CD4-positive, alpha-beta memory T cell (primary cell): ENCODE data around the gene CCDC192. TPM values are rescaled to one million over a fixed set of nuclear protein-coding genes. Genes with fewer than 3 reads are reported as not detected.

ENCODE experiments used
- CTCF ChIA-PET: fragments of 350-600 bp; sonication (Branson Sonifier 250); formaldehyde crosslinking; loops from one replicate; lab custom pipeline; 2021; ENCODE audit warnings: inconsistent platforms; ENCODE audit not compliant: partially characterized antibody; lab: Charles Lee
- POLR2A ChIA-PET: fragments of 350-600 bp; sonication (Branson Sonifier 250); formaldehyde crosslinking; loops from one replicate; lab custom pipeline; 2021; ENCODE audit not compliant: partially characterized antibody; lab: Charles Lee
- DNase-seq, 5 donors: peaks; one replicate each; pipeline versions ENCODE4 v3.0.0 to v3.0.0-alpha.2; 2020 to 2022; ENCODE audit warnings: mixed read lengths in 1 of 5
- H3K27ac ChIP-seq: one replicate; pipeline ENCODE4 v1.7.0; 2013; ENCODE audit warnings: low read depth, low read length
- H3K27me3 ChIP-seq: 2 replicates; pipeline ENCODE4 v1.7.0; 2013; ENCODE audit warnings: mild to moderate bottlenecking, low read length, moderate library complexity; ENCODE audit not compliant: insufficient read depth
- H3K36me3 ChIP-seq: 2 replicates; pipeline ENCODE4 v1.7.0; 2013; ENCODE audit warnings: mild to moderate bottlenecking, low read length, moderate library complexity; ENCODE audit not compliant: insufficient read depth
- H3K4me1 ChIP-seq: 2 replicates; pipeline ENCODE4 v1.7.0; 2013; ENCODE audit warnings: mild to moderate bottlenecking, low read length, moderate library complexity; ENCODE audit not compliant: insufficient read depth
- H3K4me3 ChIP-seq, 2 donors: one replicate each; pipeline ENCODE4 v1.7.0; 2013; ENCODE audit warnings: low read length in 2 of 2, mild to moderate bottlenecking in 1 of 2
- H3K9me3 ChIP-seq, 2 donors: one replicate each; pipeline ENCODE4 v1.7.0; 2013; ENCODE audit warnings: low read length in 2 of 2, control low read depth in 1 of 2; ENCODE audit not compliant: control insufficient read depth in 1 of 2
- H3K27ac Mint-ChIP-seq, 7 donors: one replicate each; pipeline ENCODE4 v1.8.0; 2020 to 2021; ENCODE audit warnings: mixed read lengths in 7 of 7, mild to moderate bottlenecking in 6 of 7, inconsistent platforms in 3 of 7, moderate library complexity in 3 of 7
- H3K27me3 Mint-ChIP-seq, 2 donors: one replicate each; pipeline ENCODE4 v1.8.0; 2020 to 2021; ENCODE audit warnings: mixed read lengths in 2 of 2
- H3K36me3 Mint-ChIP-seq, 2 donors: one replicate each; pipeline ENCODE4 v1.8.0; 2020 to 2021; ENCODE audit warnings: mixed read lengths in 2 of 2, inconsistent platforms in 1 of 2, mild to moderate bottlenecking in 1 of 2
- H3K4me1 Mint-ChIP-seq, 4 donors: one replicate each; pipeline ENCODE4 v1.8.0; 2020 to 2021; ENCODE audit warnings: mixed read lengths in 4 of 4, mild to moderate bottlenecking in 1 of 4
- H3K4me3 Mint-ChIP-seq, 8 donors: one replicate each; pipeline ENCODE4 v1.8.0; 2020 to 2021; ENCODE audit warnings: mixed read lengths in 8 of 8, mild to moderate bottlenecking in 7 of 8, moderate library complexity in 6 of 8, inconsistent platforms in 3 of 8
- H3K9me3 Mint-ChIP-seq, 8 donors: one replicate each; pipeline ENCODE4 v1.8.0; 2020 to 2021; ENCODE audit warnings: mixed read lengths in 8 of 8, mild to moderate bottlenecking in 5 of 8, inconsistent platforms in 3 of 8, moderate library complexity in 1 of 8
- intact Hi-C: fragments of 100-400 bp; cut with micrococcal nuclease; formaldehyde crosslinking; loops from one replicate; pipeline ENCODE4 v1.15.1; 2023
- polyA plus RNA-seq, 2 donors: library from polyadenylated mRNA; unstranded; fragments of 300-500 nt; fragmentation: Illumina TruSeq; gene quantifications; one replicate each; pipeline ENCODE4 v1.2.3, GENCODE V29; 2021
- total RNA-seq, 2 experiments: library from RNA; stranded (reverse); gene quantifications; one replicate each; pipeline ENCODE4 v1.2.3, GENCODE V29; 2021

Gene CCDC192
- total and polyA plus RNA-seq, 4 experiments from 2014 or later: not detected

- H3K36me3 ChIP-seq: no peaks in the 10 kb centered on the region
- Mint-ChIP-seq H3K27ac (no peak overlapping the region), H3K4me3 (no peak overlapping the region), H3K27me3 (peaks cover 0 to 1% of the 10 kb centered on the region in 2 donors), H3K4me1 (no peaks in the 10 kb centered on the region), H3K9me3 (peaks cover 0 to 13% (median 8%) of the 10 kb centered on the region in 8 donors), H3K36me3 (no peaks in the 10 kb centered on the region)
- no peaks in the 10 kb centered on the region for H3K4me1 ChIP-seq
- H3K4me3 ChIP-seq: no peak overlapping the region
- ChIA-PET CTCF (no interaction called here), POLR2A (no interaction called here)
- H3K27me3 ChIP-seq: no peaks in the 10 kb centered on the region
- H3K27ac ChIP-seq: no peak overlapping the region
- DNase-seq: no peak
- intact Hi-C loops: no loop called here
- peaks cover 0 to 6% of the 10 kb centered on the region in 2 donors for H3K9me3 ChIP-seq
Observed at GRCh38 chr5:127796211-127796610, 93.0 kb downstream of the CCDC192 start.

GRCh38 chr5:127799293-127799905 lies 96.2 kb downstream of the CCDC192 start:
- H3K4me1 Mint-ChIP-seq: no peaks in the 10 kb centered on the region
- DNase-seq: no peak
- no peaks in the 10 kb centered on the region for H3K27me3 Mint-ChIP-seq
- H3K27ac Mint-ChIP-seq: no peak overlapping the region
- ChIA-PET CTCF (no interaction called here), POLR2A (no interaction called here)
- Histone ChIP-seq H3K9me3 (no peaks in the 10 kb centered on the region), H3K4me3 (no peak overlapping the region), H3K4me1 (no peaks in the 10 kb centered on the region), H3K27ac (no peak overlapping the region), H3K36me3 (no peaks in the 10 kb centered on the region), H3K27me3 (no peaks in the 10 kb centered on the region)
- H3K4me3 Mint-ChIP-seq: no peak overlapping the region
- intact Hi-C loops: no loop called here
- no peaks in the 10 kb centered on the region for H3K36me3 Mint-ChIP-seq
- H3K9me3 Mint-ChIP-seq: peaks cover 0 to 2% (median 0%) of the 10 kb centered on the region in 8 donors

DNA sequence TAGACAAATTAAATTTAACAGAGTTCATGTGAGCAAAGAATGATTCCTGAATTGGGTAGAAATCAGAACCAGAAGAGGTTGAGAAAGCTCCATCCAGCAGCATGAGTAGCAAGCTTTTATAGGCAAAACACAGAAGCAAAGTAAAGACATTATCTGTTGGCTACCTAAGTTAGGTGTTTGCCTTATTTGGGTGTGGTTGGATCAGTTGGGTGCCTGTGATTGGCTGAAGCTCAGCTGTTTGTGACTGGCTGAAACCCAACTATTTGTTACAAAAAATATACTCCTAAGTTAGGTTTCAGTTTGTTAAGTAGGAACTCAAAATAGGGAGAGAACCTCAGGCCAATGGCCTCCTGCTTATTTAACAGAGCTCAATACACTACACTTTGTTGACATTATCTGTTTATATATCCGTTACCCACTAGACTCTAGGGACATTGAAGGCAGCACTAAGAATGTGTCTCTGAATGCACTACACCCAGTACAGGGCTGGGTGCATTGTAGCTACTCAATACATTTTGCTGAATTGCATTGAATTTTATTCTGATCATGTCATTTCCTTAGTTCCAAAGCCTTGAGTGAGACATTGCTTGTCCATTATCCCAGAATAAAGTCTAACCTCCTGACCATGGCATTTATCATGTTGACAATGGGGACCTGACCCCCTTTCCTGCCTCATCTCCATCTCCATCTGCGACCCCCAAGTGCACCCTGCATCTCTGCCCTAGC lies 98.7 kb downstream of the CCDC192 start:
- no peaks in the 10 kb centered on the region for H3K36me3 ChIP-seq
- POLR2A ChIA-PET: no interaction called here

GRCh38 chr5:127802477-127802865 lies 99.3 kb downstream of the CCDC192 start:
- H3K27ac Mint-ChIP-seq: no peak overlapping the region
- Histone ChIP-seq H3K4me3 (no peak overlapping the region), H3K9me3 (no peaks in the 10 kb centered on the region), H3K36me3 (no peaks in the 10 kb centered on the region), H3K4me1 (no peaks in the 10 kb centered on the region), H3K27ac (no peak overlapping the region), H3K27me3 (no peaks in the 10 kb centered on the region)
- no peaks in the 10 kb centered on the region for H3K9me3 Mint-ChIP-seq
- no peaks in the 10 kb centered on the region for H3K4me1 Mint-ChIP-seq
- ChIA-PET CTCF (interaction anchor here (0.9 kb wide), 1 partner anchor 13 kb away, joined by 3 read pairs; no protein-coding TSS in a partner anchor), POLR2A (no interaction called here)
- no peak overlapping the region for H3K4me3 Mint-ChIP-seq
- intact Hi-C loops: no loop called here
- DNase-seq: no peak
- H3K27me3 Mint-ChIP-seq: no peaks in the 10 kb centered on the region
- H3K36me3 Mint-ChIP-seq: no peaks in the 10 kb centered on the region

More for the DNA sequence above, 98.7 kb downstream of the CCDC192 start:
- H3K9me3 ChIP-seq: no peaks in the 10 kb centered on the region
- H3K4me3 Mint-ChIP-seq: no peak overlapping the region
- no peak overlapping the region for H3K27ac Mint-ChIP-seq
- intact Hi-C loops: no loop called here
- H3K27ac ChIP-seq: no peak overlapping the region
- H3K27me3 ChIP-seq: no peaks in the 10 kb centered on the region
- CTCF ChIA-PET: interaction anchor here (0.9 kb wide), 1 partner anchor 14 kb away, joined by 3 read pairs; no protein-coding TSS in a partner anchor
- no peak for DNase-seq
- no peaks in the 10 kb centered on the region for H3K4me1 Mint-ChIP-seq
- H3K36me3 Mint-ChIP-seq: no peaks in the 10 kb centered on the region
- H3K9me3 Mint-ChIP-seq: no peaks in the 10 kb centered on the region
- no peaks in the 10 kb centered on the region for H3K27me3 Mint-ChIP-seq
- H3K4me1 ChIP-seq: no peaks in the 10 kb centered on the region
- H3K4me3 ChIP-seq: no peak overlapping the region

GRCh38 chr5:127804886-127805426 lies 101.8 kb downstream of the CCDC192 start:
- ChIA-PET CTCF (no interaction called here), POLR2A (no interaction called here)
- no peaks in the 10 kb centered on the region for H3K9me3 ChIP-seq
- Mint-ChIP-seq H3K27ac (no peak overlapping the region), H3K36me3 (no peaks in the 10 kb centered on the region), H3K4me1 (no peaks in the 10 kb centered on the region), H3K4me3 (no peak overlapping the region), H3K9me3 (no peaks in the 10 kb centered on the region), H3K27me3 (no peaks in the 10 kb centered on the region)
- no peaks in the 10 kb centered on the region for H3K36me3 ChIP-seq
- H3K4me3 ChIP-seq: no peak overlapping the region
- H3K4me1 ChIP-seq: no peaks in the 10 kb centered on the region
- intact Hi-C loops: no loop called here
- no peak for DNase-seq
- H3K27me3 ChIP-seq: no peaks in the 10 kb centered on the region
- no peak overlapping the region for H3K27ac ChIP-seq

GRCh38 chr5:127805448-127805847 lies 102.3 kb downstream of the CCDC192 start:
- Mint-ChIP-seq H3K27ac (no peak overlapping the region), H3K36me3 (no peaks in the 10 kb centered on the region), H3K27me3 (no peaks in the 10 kb centered on the region), H3K4me3 (no peak overlapping the region), H3K9me3 (no peaks in the 10 kb centered on the region), H3K4me1 (no peaks in the 10 kb centered on the region)
- intact Hi-C loops: no loop called here
- Histone ChIP-seq H3K4me1 (no peaks in the 10 kb centered on the region), H3K27ac (no peak overlapping the region), H3K36me3 (no peaks in the 10 kb centered on the region), H3K9me3 (no peaks in the 10 kb centered on the region), H3K27me3 (no peaks in the 10 kb centered on the region), H3K4me3 (no peak overlapping the region)
- DNase-seq: no peak
- ChIA-PET CTCF (no interaction called here), POLR2A (no interaction called here)

DNA sequence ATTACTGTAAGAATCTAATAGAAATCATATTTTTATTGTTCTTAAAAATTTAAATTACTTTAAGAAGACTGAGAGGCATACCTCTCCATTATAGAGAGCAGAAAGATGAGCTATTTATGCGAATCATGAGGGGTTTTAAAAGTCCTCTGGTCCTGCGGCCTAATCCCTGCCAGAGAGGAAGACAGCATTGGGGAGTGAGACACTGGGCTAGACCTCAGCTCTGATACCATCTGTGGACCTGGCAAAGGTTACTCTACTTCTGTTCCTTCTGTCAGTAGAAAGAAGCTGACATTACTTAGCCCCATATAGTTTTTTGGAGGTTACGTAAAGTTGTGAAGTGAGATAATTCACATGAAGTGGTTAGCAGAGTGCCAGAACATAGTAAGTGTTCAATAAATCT lies 103.6 kb downstream of the CCDC192 start:
- CTCF ChIA-PET: interaction anchor here (0.7 kb wide), 1 partner anchor 9 kb away, joined by 4 read pairs; no protein-coding TSS in a partner anchor
- Histone ChIP-seq H3K9me3 (no peaks in the 10 kb centered on the region), H3K36me3 (no peaks in the 10 kb centered on the region), H3K27me3 (no peaks in the 10 kb centered on the region), H3K27ac (no peak overlapping the region), H3K4me3 (no peak overlapping the region), H3K4me1 (no peaks in the 10 kb centered on the region)
- Mint-ChIP-seq H3K9me3 (no peaks in the 10 kb centered on the region), H3K27ac (no peak overlapping the region), H3K27me3 (no peaks in the 10 kb centered on the region), H3K36me3 (no peaks in the 10 kb centered on the region), H3K4me3 (no peak overlapping the region), H3K4me1 (no peaks in the 10 kb centered on the region)
- DNase-seq: no peak
- intact Hi-C loops: no loop called here
- POLR2A ChIA-PET: no interaction called here
